ENCODE data around the gene SGCA. TPM values are rescaled to one million over a fixed set of nuclear protein-coding genes. Genes with fewer than 3 reads are reported as not detected.

Gene SGCA
- total RNA-seq, 4 donors from 2014 or later, result 72.7 to 145 (median 82.8) TPM

- intact Hi-C loops (cut with DNase I), result no loop called here
- no peak for DNase-seq (ENCODE audit: extremely low spot score)
- no peak overlapping the region for H3K4me3 ChIP-seq
- 79% methylated on average over 11 of the region's 12 CpGs for WGBS
- TF ChIP-seq POLR2A (IDR thresholded peaks at IDR 0.05; ENCODE audit: low read depth), result no peak
- no peak for TF ChIP-seq EP300 (IDR thresholded peaks at IDR 0.05)
- no peak for TF ChIP-seq CTCF (IDR thresholded peaks at IDR 0.05)
- TF ChIP-seq POLR2AphosphoS5 (IDR thresholded peaks at IDR 0.05), result no peak
- no peaks in the 10 kb centered on the region for H3K27me3 ChIP-seq
- peaks cover 11 to 21% (median 17%) of the 10 kb centered on the region in 4 donors for H3K36me3 ChIP-seq
- peak overlapping the region in 2 of 4 donors; percentile 11 to 77 for H3K27ac ChIP-seq (replicated peaks in 1 of 4)
- no peaks in the 10 kb centered on the region for H3K9me3 ChIP-seq
- peaks cover 18 to 57% (median 50%) of the 10 kb centered on the region in 4 donors for H3K4me1 ChIP-seq
Observed at GRCh38 chr17:50181591-50182560, 16.1 kb downstream of the SGCA start.

- Histone ChIP-seq H3K9me3 (no peaks in the 10 kb centered on the region), H3K36me3 (peaks cover 20 to 31% (median 28%) of the 10 kb centered on the region in 4 donors), H3K27ac (replicated peaks in 1 of 4) (peak overlapping the region; percentile 55 to 81 (median 77)), H3K4me3 (no peak overlapping the region), H3K4me1 (peaks cover 8 to 52% (median 42%) of the 10 kb centered on the region in 4 donors), H3K27me3 (no peaks in the 10 kb centered on the region)
- WGBS, result 77% methylated on average over 18 of the region's 18 CpGs
- DNase-seq (ENCODE audit: extremely low spot score), result no peak
- TF ChIP-seq CTCF (IDR thresholded peaks at IDR 0.05) (no peak), POLR2A (IDR thresholded peaks at IDR 0.05; ENCODE audit: low read depth) (no peak), EP300 (IDR thresholded peaks at IDR 0.05) (no peak), POLR2AphosphoS5 (IDR thresholded peaks at IDR 0.05) (no peak)
- intact Hi-C loops (cut with DNase I), result no loop called here
Observed at GRCh38 chr17:50182783-50183420, 17.1 kb downstream of the SGCA start.

- no peak overlapping the region for H3K4me3 ChIP-seq
- peak overlapping the region; percentile 55 to 81 (median 77) for H3K27ac ChIP-seq (replicated peaks in 1 of 4)
- peaks cover 21 to 35% (median 34%) of the 10 kb centered on the region in 4 donors for H3K36me3 ChIP-seq
- WGBS, result 69% methylated on average over 12 of the region's 12 CpGs
- no peaks in the 10 kb centered on the region for H3K27me3 ChIP-seq
- intact Hi-C loops (cut with DNase I), result no loop called here
- DNase-seq (ENCODE audit: extremely low spot score), result no peak
- TF ChIP-seq CTCF (IDR thresholded peaks at IDR 0.05) (no peak), POLR2A (IDR thresholded peaks at IDR 0.05; ENCODE audit: low read depth) (no peak)
- H3K4me1 ChIP-seq, result peaks cover 2 to 47% (median 38%) of the 10 kb centered on the region in 4 donors
- no peaks in the 10 kb centered on the region for H3K9me3 ChIP-seq
Observed at GRCh38 chr17:50183421-50183994, 17.7 kb downstream of the SGCA start.

- DNase-seq (ENCODE audit: extremely low spot score), result no peak
- no peaks in the 10 kb centered on the region for H3K9me3 ChIP-seq
- peak overlapping the region; percentile 55 to 81 (median 77) for H3K27ac ChIP-seq (replicated peaks in 1 of 4)
- H3K36me3 ChIP-seq, result peaks cover 26 to 41% (median 39%) of the 10 kb centered on the region in 4 donors
- H3K4me3 ChIP-seq, result no peak overlapping the region
- no peaks in the 10 kb centered on the region for H3K27me3 ChIP-seq
- peaks cover 0 to 47% (median 34%) of the 10 kb centered on the region in 4 donors for H3K4me1 ChIP-seq
- TF ChIP-seq EP300 (IDR thresholded peaks at IDR 0.05) (no peak), CTCF (IDR thresholded peaks at IDR 0.05) (peak in 1 of 3 experiments; percentile 12), POLR2AphosphoS5 (IDR thresholded peaks at IDR 0.05) (no peak), POLR2A (IDR thresholded peaks at IDR 0.05; ENCODE audit: low read depth) (no peak)
- intact Hi-C loops (cut with DNase I), result no loop called here
- 40% methylated on average over 8 of the region's 8 CpGs for WGBS
Observed at GRCh38 chr17:50184064-50184463, 18.3 kb downstream of the SGCA start.

Data from esophagus muscularis mucosa (tissue), 4 donors.